Suppressor macrophage treated with lipopolysaccharide for 1 hour (primary cell): ENCODE data around the gene GSTA2.
"Not testable (repeated sequence)": the region's sequence is repeated elsewhere in the genome, so short reads cannot be mapped to it uniquely, and the experiment has no call there.

Experiments
- DNase-seq, 3 donors: peaks; one replicate each; pipeline ENCODE4 v3.0.0-alpha.2; 2020 to 2022

The GSTA2 gene

DNA sequence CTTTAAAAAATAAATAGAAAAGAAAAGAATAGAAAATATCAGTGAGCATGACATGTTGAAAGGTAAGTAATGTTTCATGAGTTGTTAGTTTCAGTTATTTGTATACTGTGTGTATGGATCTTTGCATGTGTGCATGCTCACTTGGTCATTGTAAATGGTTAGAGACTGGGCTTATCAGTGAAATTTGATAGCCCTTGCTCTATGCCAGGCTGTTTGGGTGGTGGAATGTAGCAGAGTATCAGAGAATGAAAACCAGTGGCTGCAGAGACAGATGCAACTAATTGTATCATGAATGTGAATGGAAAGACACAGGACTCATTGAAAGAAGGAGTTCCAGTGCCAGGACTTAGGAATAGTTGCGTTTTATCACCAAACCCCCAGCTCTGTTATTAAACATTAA, 4.2 kb downstream of the GSTA2 start:
- no peak for DNase-seq

DNA sequence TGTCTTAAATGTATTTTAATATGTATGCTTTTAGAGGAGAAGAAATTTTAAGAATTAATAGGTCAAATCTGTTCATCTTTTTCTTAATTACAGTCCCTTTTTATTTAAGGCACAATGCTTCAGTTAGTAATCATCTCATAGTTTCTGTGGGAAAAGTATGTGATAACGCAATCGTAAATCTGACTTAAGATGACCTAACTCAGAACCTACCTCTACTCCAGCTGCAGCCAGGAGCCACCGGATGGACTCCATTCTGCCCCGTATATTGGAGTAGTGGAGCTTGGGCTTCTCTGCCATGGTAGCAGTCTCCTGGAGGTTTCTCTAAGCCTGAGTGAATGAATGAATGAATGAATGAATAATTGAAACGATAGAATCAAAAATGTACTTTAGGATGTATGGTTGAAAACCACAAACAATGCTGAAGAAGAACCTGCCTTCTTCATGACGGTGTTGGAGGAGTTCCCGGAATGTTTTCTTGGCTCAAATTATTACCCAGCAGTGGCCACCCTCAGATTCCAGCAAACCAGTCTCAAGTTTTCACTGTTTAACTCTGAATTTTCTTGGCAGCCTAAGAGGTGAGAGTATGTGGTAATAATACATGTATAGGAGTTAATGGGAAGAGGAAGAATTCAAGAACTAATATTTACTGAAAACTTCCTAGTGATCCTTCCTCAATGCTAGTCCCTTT, 5.5 kb downstream of the GSTA2 start:
- not testable (repeated sequence) for DNase-seq

DNA sequence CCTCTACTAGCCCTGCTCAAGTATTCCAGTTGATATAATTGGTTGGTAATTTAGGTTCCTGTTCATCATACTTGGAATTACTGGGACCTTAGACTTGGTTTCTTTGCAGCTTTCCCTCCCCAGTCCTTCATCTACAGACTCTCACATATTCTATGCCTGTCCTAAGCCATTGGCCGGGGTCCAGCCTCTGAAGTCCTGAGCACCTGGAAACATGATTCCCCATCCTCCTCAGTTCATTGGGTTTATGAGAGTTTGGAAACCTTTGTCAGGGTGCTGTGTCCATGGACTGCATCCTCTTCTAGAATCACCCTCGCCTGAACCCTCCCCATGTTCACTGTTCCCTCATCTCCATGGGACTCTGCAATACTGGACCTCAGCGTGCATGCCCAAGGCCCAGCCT, 8.8 kb downstream of the GSTA2 start:
- DNase-seq = no peak

DNA sequence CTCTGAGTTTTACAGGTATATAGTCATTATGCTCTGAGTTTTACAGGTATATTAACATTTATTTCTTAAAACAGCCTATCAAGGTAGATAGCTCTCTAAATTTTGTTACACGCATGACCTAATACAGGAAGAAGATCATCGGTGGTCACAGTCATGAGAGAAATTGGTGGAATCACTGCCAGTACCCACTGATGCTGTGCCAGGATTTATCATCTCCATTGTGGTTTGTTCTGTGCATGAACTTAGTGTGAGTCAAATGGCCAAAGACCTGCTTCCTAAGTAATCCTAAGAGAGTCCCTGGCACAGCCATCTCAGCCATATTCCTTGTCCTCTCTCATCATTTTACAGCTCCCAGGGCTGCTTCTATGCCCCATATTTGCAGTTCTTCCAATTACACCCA, 10.1 kb downstream of the GSTA2 start:
- not testable (repeated sequence) for DNase-seq

DNA sequence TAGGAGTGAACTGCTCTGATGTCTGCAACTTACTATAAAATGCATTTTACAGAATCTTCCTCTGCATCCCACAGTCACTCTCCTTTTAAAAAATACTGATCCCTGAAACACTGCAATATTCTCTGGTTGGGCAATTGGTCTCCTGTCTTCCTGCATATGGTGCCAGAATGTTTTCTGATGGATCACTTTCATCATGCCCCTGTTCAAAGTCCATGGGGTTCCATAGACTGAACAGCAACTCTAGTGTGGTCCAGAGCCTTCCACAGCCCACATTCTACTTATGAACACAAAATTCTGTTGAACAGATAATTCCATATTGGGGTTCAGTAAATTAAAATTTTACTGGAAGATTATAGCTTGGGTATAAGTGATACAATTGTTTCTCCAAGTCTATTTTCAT, 11.0 kb downstream of the GSTA2 start:
- no peak for DNase-seq

DNA sequence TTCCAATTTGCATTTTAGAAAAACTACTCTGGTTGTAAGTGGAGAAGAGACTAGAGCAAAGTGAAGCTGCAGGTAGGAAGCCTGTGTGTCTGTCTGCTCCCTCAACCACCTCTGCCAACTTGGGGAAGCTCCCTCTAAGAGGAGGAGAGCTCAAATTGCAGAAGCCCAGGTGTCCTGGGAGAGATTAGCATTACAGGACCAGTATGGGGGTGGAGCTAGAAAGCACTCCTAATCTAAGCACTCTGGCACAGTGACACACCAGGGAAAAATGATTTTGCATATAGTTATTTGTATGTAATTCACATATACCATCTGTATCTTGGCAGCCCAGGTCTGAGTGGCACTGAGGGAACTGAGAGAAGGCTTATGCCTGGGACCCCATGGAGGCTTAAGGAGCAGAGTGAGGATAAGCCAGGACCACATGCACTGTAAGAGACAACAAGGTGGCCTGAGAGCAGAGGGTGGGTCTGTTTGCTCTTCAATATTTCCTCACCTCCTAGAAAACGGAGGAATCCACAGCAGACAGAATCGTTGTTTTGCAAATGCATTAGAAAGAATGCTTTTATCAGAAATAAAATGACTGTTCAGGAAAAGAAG, 13.6 kb downstream of the GSTA2 start:
- no peak for DNase-seq

DNA sequence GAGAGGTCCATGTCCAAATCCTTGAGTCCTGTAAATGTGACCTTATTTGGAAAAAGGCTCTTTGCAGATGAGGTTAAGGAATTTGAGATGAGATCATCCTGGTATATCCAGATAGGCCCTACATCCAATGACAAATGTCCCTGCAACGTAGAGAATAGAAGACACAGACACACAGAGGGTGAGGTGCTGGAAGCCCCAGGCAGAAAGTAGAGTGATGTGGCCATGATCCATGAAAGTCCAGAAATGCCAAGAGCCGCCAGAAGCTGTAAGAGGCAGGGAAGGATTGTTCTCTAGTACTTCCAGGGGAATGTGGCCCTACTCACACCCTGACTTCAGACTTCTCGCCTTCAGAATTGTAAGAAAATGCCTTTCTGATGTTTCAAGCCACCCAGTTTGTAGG, 16.0 kb downstream of the GSTA2 start:
- not testable (repeated sequence) for DNase-seq

DNA sequence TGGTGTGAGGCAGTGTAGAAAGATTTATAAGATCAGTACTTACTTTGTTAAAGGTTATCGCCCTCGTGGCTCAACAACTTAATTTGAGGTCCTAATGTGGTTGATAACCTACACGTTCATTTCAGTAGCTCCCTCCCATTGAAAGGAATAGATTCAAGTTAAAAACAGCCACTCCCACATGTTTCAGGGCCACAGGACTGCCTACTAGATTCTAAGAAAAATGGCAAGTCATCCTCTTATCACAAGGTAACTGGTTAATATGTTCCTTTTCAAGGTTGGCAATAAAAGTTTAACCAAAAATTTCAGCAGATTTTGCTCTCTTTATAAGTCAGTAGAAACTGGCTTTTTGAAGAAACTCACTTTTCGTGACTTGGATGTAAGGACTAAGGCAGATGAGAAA, 17.1 kb downstream of the GSTA2 start:
- no peak for DNase-seq

DNA sequence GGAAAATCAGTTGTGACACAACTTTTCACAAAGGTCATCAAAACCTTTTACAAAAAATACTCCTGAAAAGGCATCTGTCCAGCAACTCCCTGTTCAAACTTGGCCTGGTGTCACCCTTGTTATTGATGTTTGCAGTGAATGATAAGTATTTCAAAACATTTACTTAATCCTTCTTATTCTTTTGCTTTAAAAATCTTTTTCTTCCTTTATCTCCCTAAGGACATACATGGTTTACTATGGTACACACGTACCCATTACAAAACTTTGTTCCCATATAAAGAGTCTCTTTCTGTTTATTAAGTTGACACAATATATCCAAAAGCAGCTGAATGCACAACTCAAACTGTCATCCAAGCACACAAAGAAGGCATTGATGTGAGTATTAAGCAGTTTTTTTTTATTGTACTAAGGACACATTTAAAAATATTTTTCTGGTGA, 17.5 kb downstream of the GSTA2 start:
- DNase-seq = no peak

DNA sequence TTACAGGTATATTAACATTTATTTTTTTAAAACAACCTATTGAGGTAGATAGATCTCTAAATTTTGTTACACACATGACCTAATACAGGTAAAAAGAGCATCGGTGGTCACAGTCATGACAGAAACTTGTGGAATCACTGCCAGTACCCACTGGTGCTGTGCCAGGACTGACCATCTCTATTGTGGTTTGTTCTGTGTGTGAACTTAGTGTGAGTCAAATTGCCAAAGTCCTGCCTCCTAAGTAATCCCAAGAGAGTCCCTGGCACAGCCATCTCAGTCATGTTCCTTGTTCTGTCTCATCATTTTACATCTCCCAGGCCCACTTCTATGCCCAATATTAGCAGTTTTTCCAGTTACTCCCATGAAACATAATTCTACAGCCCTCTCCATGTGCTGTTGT, 21.4 kb downstream of the GSTA2 start:
- DNase-seq = no peak

DNA sequence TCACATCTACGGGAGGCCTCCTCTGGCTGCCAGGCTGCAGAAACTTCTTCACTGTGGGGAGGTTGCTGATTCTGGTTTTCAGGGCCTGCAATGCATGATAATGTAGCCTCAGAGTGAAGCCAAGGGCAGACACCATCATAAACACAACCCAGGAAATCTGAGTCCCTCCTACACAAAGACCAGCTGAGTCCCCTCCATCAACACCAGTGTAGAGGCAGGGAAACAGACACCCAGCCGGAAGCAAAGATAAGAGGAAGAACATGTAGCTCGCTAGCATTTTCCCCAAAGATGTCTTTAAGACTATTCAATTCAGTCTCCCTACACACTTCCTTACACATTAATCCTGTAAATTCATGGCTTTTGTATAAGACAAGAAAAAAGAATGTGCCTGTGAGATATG, 23.6 kb downstream of the GSTA2 start:
- no peak for DNase-seq

DNA sequence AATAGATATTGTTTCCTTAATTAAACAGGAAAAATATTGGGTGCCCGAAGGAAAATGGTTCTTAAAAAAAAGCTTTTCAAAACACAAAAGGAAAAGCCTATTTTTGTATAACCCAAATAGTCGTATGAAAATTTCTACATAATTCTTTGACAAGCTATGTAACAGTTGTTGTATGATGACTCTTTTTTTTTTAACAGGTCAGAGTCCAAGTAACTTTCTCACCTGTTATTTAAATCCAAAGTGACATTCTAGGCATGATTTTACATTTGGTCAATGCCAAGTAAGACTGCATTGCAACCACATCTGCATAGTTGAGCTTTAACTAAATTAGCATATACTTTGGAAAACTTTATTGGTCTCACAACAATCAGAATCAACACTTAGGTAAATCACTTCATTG, 24.1 kb downstream of the GSTA2 start:
- no peak for DNase-seq

DNA sequence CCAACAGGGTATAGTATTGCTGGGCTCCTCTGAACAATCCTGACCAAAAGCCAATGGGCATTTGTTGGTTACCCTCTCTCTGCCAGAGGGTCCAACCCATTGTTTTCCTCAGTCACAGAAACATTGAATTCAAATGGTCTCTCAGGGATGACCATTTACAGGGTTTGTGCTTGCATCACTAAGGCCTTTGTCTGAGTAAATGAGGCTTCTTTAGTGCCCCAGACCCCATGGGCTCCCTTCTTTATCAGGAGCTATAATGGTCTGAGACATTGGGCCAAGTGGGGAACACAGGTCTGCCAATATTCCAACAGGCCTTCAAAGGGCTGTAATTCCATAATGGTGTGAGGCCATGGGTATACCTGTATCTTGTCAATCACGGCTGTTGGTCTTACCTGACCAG, 27.1 kb downstream of the GSTA2 start:
- no peak for DNase-seq

DNA sequence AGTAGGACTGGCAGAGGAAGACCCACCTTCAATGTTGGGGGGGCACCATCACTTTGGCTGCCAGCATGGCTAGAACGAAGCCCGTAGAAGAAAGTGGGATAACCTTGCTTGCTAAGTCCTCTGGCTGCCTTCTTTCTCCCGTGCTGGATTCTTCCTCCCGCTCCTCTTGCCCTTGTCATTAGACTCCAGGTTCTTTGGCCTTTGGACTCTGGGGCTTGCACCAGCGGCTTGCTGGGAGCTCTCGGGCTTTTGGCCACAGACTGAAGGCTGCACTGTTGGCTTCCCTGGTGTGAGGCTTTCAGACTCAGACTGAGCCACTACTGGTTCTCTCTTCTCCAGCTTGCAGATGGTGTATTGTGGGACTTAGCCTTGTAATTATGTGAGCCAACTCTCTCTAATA, 28.2 kb downstream of the GSTA2 start:
- DNase-seq = no peak

DNA sequence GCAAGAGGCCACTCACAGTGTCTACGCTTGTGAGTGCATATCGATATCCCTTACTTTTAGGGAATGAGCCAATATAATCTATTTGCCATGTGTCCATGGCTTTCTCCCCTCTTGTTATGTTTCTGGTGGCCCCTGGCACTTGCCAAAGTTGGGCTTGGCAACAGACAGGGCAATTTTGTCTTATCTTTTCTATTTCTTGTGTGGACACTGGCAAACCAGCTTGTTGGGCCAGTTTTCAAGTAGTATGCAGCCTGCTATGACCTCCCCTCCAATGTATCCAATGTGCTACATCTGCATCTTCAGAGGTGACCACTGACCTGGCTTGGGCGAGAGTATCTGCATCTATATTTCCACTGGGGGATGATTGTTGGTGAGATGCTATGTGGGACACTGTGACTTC, 29.2 kb downstream of the GSTA2 start:
- no peak for DNase-seq

DNA sequence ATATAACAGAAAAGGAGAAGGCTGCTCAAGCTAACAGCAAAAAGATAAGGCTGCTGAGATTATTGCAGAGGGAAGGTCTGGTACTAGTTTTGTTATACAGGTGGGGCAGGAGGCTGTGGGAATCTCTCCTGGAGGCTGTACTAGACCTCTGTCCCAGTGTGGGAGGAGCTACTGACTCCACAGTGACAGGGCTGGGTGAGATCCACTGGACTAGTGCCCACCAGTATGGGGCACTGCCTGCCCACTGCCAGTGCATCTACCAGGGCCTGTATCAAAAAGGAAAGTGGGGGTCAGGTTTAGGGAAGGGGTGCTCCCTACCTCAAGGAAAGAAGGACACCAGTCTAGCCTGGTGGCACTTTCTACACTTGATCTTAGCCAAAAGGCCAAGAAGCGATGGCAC, 30.1 kb downstream of the GSTA2 start:
- DNase-seq = no peak

DNA sequence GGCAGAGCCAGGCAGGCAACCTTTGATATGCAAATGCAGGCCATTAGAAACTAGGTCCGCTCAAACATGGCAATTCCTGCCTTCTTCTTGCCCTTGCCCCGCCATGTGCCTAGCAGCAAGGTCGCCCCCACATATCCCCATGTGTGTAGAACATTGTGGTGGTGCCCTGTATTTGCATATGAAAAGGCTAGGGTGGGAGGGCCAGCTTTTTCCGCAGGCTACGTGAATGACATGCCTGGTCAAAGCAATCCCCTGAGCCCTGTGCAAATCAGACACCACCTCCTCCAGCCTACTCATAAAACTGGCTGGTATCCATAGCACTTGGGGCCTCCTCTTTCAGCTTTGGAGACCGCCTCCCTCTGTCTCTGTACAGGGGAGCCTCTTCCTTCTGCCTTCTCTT, 31.6 kb downstream of the GSTA2 start:
- DNase-seq = no peak

DNA sequence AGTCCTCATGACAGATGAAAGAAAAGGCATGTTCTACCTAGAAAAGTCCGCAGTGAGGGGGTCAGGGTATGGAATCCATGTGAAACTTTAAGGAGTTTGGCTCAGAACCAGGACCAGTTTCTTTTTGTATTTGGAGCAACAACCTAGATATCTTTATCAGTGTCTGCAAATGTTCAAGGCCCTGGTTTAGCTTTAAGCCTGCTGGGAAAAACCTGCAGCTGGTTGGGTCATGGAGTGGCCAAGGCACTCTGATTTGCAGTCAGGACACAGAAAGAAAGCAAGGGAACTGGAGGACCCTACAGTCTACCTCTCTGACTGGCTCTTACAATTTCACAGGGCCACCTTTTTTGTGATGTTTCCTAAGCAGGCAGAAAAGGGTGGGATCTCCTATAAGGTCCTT, 33.7 kb downstream of the GSTA2 start:
- DNase-seq = no peak

DNA sequence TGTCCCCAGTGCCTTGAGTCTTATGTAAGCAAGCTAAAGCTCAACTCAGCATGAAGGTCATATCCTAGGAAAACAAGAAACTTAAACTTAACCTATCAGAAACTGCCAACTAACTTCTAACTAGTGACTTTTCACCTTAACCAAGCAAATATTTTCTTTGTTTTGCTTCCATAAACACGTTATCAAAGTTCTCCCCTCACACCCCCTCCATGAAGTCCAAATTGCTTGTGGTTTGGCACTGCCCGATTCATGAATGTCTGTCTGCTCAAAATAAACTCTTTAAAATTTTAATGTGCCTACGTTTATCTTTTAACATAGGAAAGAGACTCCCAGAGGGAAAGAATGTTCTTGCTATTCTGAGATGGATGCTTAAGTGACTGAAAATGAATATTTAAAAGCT, 34.9 kb downstream of the GSTA2 start:
- no peak for DNase-seq

DNA sequence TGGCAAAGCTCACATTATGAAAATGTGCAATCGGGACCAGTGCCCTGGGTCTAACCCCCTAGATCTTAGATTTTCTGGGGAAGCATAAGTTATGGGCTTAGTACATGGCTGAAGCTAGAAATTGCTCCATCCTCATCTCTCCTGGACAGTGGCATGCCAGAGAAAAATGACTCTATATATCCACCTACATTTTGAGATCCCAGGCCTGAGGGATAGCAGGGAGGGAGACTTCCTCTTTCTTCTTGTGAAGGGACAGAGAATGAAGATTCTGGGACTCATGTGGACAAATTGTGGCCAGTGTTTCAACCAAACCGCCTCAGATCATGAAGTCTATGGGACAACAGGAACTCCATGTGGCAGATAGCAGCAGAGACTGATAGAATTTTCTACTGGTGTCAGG, 35.4 kb downstream of the GSTA2 start:
- DNase-seq = no peak

DNA sequence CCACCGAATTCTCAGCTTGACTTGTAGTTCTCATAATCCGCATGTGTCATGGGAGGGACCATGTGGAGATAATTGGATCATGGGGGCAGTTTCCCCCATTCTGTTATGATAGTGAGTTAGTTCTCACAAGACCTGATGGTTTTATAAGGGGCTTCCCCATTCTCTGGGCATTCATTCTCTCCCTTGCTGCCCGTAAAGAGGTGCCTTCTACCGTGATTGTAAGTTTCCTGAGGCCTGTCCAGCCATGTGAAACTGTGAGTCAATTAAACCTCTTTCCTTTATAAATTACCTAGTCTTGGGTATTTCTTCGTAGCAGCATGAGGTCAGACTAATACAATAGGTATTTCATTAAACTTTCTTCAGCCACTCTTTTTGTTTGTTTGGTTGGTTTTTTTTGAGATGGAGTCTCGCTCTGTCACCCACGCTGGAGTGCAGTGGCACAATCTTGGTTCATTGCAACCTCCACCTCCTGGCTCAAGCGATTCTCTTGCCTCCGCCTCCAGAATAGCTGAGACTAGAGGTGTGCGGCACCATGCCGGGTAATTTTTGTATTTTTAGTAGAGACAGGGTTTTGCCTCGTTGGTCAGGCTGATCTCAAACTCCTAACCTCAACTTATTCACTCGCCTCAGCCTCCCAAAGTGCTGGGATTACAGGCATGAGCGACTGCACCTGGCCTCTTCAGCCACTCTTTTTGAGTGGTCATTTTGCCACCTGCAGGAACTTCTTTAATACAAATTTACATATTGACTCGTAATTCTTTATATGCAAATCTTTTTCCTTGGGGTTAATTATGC, 36.3 kb downstream of the GSTA2 start:
- no peak for DNase-seq

DNA sequence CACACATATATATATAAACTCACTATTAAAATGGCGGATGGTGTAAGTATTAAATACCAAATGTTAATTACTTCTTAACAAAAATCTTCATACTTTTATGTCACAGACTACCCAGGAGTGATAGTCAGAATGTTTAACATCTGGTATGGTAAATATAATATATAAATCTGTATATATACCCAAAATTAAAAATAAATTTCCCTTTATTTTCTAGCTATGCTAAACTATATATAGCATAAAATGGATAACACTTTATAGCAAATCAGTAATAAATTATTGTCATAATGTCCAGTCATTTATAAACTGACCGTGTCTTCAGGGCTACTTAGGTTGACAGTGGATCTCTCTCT, 37.1 kb downstream of the GSTA2 start:
- DNase-seq = no peak

DNA sequence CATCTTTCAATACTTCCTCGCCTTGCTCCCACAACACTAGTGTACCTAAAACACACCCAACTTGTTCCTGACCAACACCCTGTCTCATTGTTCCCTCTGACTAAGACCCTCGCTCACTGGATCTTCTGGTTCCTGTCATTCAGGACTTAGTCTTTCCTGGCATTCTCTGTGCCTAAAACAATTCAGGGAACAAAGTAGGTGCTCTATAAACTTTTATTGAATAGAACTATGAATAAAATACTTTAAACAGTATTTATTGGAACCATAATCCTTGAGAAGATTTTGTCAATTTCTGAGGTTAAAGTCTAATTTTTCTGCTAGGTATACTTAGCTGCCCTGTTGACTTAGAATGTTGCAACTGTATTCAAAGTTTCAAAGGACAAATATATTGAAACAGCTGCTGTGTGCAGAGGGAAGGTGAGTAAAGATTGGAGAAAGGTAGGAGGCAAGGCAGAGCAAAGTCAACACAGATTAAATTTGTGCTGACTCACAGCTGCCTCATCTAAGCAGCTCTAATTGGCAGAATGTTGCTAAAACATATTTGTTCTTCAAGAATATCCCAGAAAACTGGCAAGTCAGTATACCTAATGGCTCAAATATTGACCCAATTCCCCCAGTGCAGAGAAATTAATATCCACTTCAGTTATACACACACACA, 37.6 kb downstream of the GSTA2 start:
- no peak for DNase-seq

DNA sequence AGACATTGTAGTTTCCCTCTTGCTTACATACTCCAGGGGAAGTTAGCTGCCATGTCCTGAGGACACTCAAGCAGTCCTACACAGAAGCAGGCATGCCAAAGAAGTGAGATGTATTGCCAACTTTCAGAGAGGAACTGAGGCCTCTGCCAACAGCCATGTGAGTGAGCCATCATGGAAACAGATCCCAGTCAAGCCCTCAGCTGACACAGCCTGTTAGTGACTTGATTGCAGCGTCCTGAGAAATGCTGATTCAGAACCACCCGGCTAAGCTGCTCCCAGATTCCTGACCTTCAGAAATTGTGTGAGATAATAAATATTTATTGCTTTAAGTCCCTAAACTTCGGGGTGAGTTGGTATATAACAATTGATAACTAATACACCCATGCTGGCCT, 38.1 kb downstream of the GSTA2 start:
- peak; percentile 27 to 49 (median 41) for DNase-seq
